Kidney (tissue), 14 donors: ENCODE results near the gene CEP112. TPM values are rescaled to one million over a fixed set of nuclear protein-coding genes. Genes with fewer than 3 reads are reported as not detected.

Experiments
- DNase-seq, 5 donors: peaks; one replicate each; pipeline ENCODE4 v3.0.0-alpha.2; 2013 to 2020
- FAIRE-seq: peaks from 2 replicates; lab custom pipeline; 2012; peaks lifted over from hg19 to GRCh38; lab: Jason Lieb, UNC
- H3K27ac ChIP-seq, 2 donors: one replicate each; pipeline ENCODE4 v1.7.0; 2013; ENCODE audit warnings: low read depth in 2 of 2, low read length in 2 of 2, inconsistent platforms in 1 of 2
- H3K27me3 ChIP-seq: one replicate; pipeline ENCODE4 v1.7.1; 2013; ENCODE audit warnings: low read length, inconsistent platforms; ENCODE audit not compliant: control insufficient read depth, insufficient read depth
- H3K36me3 ChIP-seq, 3 donors: one replicate each; pipeline versions ENCODE4 v1.7.0 to v1.7.1; 2013; ENCODE audit warnings: low read length in 3 of 3, control low read depth in 1 of 3, inconsistent platforms in 1 of 3; ENCODE audit not compliant: insufficient read depth in 3 of 3, control insufficient read depth in 2 of 3
- H3K4me1 ChIP-seq, 3 donors: one replicate each; pipeline versions ENCODE4 v1.7.0 to v1.7.1; 2013; ENCODE audit warnings: low read length in 3 of 3, inconsistent platforms in 1 of 3, low read depth in 1 of 3; ENCODE audit not compliant: control insufficient read depth in 2 of 3, insufficient read depth in 2 of 3
- H3K4me3 ChIP-seq, 3 donors: one replicate each; pipeline versions ENCODE4 v1.7.0 to v1.8.1; 2013; ENCODE audit warnings: low read length in 3 of 3, control low read depth in 1 of 3, inconsistent platforms in 1 of 3
- H3K9ac ChIP-seq, 3 donors: one replicate each; pipeline versions ENCODE4 v1.7.0 to v1.7.1; 2013; ENCODE audit warnings: low read length in 3 of 3, control low read depth in 1 of 3, inconsistent platforms in 1 of 3
- H3K9me3 ChIP-seq, 3 donors: one replicate each; pipeline versions ENCODE4 v1.7.0 to v1.7.1; 2013; ENCODE audit warnings: low read length in 3 of 3, control low read depth in 1 of 3, inconsistent platforms in 1 of 3; ENCODE audit not compliant: control insufficient read depth in 2 of 3, insufficient read depth in 1 of 3
- intact Hi-C: fragments of 100-400 bp; cut with DNase I; formaldehyde crosslinking; loops from one replicate; pipeline ENCODE4 v1.11.1; 2022
- polyA plus RNA-seq: library from polyadenylated mRNA; stranded (reverse); fragments of 350-450 nt; fragmentation: Illumina TruSeq; extraction: RNeasy Lipid Tissue Mini Kit (QIAGEN cat#74804); gene quantifications from one replicate; pipeline ENCODE4 v1.2.3, GENCODE V29; 2014; ENCODE audit warnings: low read depth, low replicate concordance; ENCODE audit not compliant: insufficient read depth
- total RNA-seq: library from RNA; stranded (reverse); fragmentation: NEBNext Ultra II Directional; extraction: Animal tissue kit (Norgen Biotek cat#: 25700); gene quantifications from one replicate; pipeline ENCODE4 v1.2.1, GENCODE V29; 2021
- TF ChIP-seq, protein P1 (sequence below): IDR thresholded peaks from 3 replicates; pipeline ENCODE4 v1.5.1; 2012; ENCODE audit warnings: mild to moderate bottlenecking, moderate library complexity, borderline replicate concordance; ENCODE audit not compliant: insufficient read depth; ENCODE audit errors: extremely low read depth
- donor health status: control.
- donor health status: control.
- donor health status: control.
- donor health status: control.
- donor health status: control.
- donor health status: DM: yes; HTN: yes; CAD: no.
- donor health status: Normal renal cell carcinoma (clear cell type).

The CEP112 gene
- total and polyA plus RNA-seq, 2 donors from 2014 or later: 17.0 to 27.4 TPM

GRCh38 chr17:66018786-66019185 is 173.1 kb downstream of the CEP112 start:
- TF ChIP-seq, protein P1, sequence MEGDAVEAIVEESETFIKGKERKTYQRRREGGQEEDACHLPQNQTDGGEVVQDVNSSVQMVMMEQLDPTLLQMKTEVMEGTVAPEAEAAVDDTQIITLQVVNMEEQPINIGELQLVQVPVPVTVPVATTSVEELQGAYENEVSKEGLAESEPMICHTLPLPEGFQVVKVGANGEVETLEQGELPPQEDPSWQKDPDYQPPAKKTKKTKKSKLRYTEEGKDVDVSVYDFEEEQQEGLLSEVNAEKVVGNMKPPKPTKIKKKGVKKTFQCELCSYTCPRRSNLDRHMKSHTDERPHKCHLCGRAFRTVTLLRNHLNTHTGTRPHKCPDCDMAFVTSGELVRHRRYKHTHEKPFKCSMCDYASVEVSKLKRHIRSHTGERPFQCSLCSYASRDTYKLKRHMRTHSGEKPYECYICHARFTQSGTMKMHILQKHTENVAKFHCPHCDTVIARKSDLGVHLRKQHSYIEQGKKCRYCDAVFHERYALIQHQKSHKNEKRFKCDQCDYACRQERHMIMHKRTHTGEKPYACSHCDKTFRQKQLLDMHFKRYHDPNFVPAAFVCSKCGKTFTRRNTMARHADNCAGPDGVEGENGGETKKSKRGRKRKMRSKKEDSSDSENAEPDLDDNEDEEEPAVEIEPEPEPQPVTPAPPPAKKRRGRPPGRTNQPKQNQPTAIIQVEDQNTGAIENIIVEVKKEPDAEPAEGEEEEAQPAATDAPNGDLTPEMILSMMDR: no peak
- H3K4me3 ChIP-seq: no peak overlapping the region
- intact Hi-C loops: no loop called here
- peaks cover 4 to 8% (median 6%) of the 10 kb centered on the region in 3 donors for H3K9me3 ChIP-seq
- no peak overlapping the region for H3K9ac ChIP-seq
- FAIRE-seq (no peak), DNase-seq (no peak)
- no peaks in the 10 kb centered on the region for H3K27me3 ChIP-seq
- H3K4me1 ChIP-seq: no peaks in the 10 kb centered on the region
- no peak overlapping the region for H3K27ac ChIP-seq
- H3K36me3 ChIP-seq: no peaks in the 10 kb centered on the region

DNA sequence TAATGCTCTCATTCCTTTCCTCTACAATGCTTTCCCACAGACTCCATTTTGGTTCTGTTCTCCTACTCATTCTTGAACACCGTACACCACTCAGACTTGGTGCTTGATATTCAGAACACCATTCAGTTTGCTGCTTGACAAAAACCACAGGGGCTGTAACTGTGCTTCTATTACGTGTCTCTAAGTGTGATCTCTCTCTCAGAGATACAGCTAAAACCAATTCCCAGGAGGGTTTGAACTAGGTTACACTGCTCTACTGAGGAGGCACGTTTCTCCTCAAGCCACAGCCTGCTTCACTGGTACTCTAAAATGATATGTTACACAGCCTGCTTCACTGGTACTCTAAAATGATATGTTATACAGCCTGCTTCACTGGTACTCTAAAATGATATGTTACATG is 175.7 kb downstream of the CEP112 start:
- Histone ChIP-seq H3K4me3 (no peak overlapping the region), H3K27ac (no peak overlapping the region), H3K9ac (no peak overlapping the region), H3K36me3 (no peaks in the 10 kb centered on the region), H3K27me3 (no peaks in the 10 kb centered on the region), H3K4me1 (no peaks in the 10 kb centered on the region), H3K9me3 (no peaks in the 10 kb centered on the region)
- intact Hi-C loops: no loop called here
- TF ChIP-seq, protein P1: no peak
- DNase-seq: no peak
- FAIRE-seq: no peak

DNA sequence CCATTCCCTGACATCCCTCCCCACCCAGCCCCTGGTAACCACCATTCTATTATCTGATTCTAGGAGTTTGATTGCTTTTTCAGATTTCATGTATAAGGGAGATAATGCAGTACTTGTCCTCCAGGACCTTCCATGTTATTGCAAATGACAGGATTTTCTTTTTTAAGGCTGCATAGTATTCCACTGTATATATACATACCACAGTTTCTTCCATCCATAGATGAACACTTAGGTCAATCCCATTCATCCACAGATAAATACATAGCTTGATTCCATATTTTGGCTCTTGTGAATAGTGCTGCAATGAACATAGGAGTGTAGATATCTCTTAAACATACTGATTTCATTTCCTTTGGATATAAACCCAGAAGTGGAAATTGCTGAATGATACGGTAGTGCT is 183.3 kb downstream of the CEP112 start:
- no peak overlapping the region for H3K9ac ChIP-seq
- no peaks in the 10 kb centered on the region for H3K4me1 ChIP-seq
- no peak overlapping the region for H3K27ac ChIP-seq
- intact Hi-C loops: no loop called here
- TF ChIP-seq, protein P1: no peak
- H3K36me3 ChIP-seq: no peaks in the 10 kb centered on the region
- DNase-seq (no peak), FAIRE-seq (no peak)
- H3K4me3 ChIP-seq: no peak overlapping the region
- H3K27me3 ChIP-seq: no peaks in the 10 kb centered on the region
- H3K9me3 ChIP-seq: no peaks in the 10 kb centered on the region

GRCh38 chr17:66006654-66007053 is 185.3 kb downstream of the CEP112 start:
- no peaks in the 10 kb centered on the region for H3K4me1 ChIP-seq
- H3K9ac ChIP-seq: no peak overlapping the region
- DNase-seq (no peak), FAIRE-seq (no peak)
- no peaks in the 10 kb centered on the region for H3K27me3 ChIP-seq
- intact Hi-C loops: no loop called here
- TF ChIP-seq, protein P1: no peak
- no peaks in the 10 kb centered on the region for H3K36me3 ChIP-seq
- no peak overlapping the region for H3K27ac ChIP-seq
- H3K4me3 ChIP-seq: no peak overlapping the region
- H3K9me3 ChIP-seq: no peaks in the 10 kb centered on the region
